ENCODE measurements around the gene PROKR1.

GRCh38 chr2:68690851-68691250, 47.5 kb downstream of the PROKR1 start:
- no peak for TF ChIP-seq CREB1 (IDR thresholded peaks at IDR 0.05; ENCODE audit: low read depth)
- no peak for TF ChIP-seq REST (IDR thresholded peaks at IDR 0.05; ENCODE audit: low read depth)
- no peak for TF ChIP-seq RAD21 (IDR thresholded peaks at IDR 0.05; ENCODE audit: low read depth)
- TF ChIP-seq TEAD4 (IDR thresholded peaks at IDR 0.05) = no peak
- TF ChIP-seq EP300 (IDR thresholded peaks at IDR 0.05; ENCODE audit: borderline replicate concordance) = no peak
- no peak for TF ChIP-seq EGR1 (IDR thresholded peaks at IDR 0.05)

Measured in Ishikawa (cell line).